DMS153 treated with DMSO at 0.1 percent for 48 hours (cell line): ENCODE results near the gene TUBB1.
A peak's percentile ranks its signal among the peaks of the same experiment; 100 is the strongest.
"Not testable (repeated sequence)": the region's sequence is repeated elsewhere in the genome, so short reads cannot be mapped to it uniquely, and the experiment has no call there.

Source experiments
- DNase-seq: peaks from one replicate; lab custom pipeline; 2025; ENCODE audit not compliant: unreplicated experiment; lab: John Stamatoyannopoulos, UW

The TUBB1 gene

DNA sequence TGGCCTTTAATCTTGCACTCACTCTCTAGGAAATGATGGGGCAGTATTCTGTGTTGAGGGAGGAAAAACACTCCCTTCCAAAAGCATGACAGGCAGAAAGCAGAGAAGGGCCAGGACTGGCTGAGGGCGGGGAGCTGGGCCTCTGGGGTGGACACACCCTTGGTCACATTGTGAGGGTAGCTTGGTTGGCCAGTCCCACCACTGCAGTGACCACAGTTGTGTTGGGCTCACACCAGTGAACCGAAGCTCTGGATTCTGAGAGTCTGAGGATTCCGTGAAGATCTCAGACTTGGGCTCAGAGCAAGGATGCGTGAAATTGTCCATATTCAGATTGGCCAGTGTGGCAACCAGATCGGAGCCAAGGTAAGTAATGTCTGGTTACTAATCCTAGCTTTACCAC lies at the start of gene TUBB1:
TUBB1 (plus strand) TSS at position 213 of the 400 bp plus-strand sequence; CDS start at position 307, 94 bp downstream.
- no peak for DNase-seq

DNA sequence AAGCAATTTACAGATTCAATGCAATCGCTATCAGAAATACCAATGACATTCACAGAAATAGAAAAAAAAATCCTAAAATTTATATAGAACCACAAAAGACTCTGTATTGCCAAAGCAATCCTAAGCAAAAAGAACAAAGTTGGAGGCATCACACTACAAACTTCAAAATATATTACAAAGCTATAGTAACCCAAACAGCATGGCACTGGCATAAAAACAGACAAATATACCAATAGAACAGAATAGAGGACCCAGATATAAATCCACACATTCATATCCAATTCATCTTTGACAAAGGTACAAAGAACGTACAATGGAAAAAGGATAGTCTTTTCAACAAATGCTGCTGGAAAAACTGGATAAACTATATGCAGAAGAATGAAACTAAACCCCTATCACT lies 49.8 kb upstream of the TUBB1 start:
- DNase-seq: no peak

DNA sequence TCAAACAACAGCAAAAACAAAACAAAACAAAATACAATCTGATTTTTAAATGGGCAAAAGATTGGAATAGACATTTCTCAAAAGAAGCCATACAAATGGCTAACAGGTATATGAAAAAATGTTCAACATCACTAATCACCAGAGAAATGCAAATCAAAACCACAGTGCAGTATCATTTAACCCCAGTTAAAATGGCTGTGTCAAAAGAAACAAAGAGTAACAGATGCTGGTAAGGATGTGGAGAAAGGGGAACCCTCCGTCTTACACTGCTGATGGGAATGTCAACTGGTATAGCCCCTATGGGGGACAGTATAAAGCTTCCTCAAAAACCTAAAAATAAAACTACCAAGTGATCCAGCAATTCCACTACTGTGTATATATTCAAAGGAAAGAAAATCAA lies 49.1 kb upstream of the TUBB1 start:
- no peak for DNase-seq

DNA sequence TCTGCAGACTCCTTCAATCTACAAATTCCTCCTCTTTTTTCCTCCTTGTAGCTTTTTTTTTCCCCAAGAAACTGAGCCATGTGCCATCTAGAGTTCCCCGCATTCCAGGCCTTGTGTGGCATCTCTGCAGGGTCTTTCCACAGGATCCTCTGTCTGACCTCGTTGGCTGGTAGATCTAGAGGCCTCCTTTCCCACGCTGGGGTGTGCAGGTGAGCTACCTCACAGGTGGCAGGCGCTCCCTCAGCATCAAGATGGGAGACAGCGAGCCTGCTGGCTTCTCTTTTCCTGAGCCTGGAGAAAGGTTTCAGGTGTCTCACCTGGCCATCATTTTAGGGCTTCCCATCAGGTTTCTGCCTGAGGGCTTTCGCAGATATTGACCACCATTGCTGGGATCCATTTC lies 47.8 kb upstream of the TUBB1 start:
- no peak for DNase-seq

DNA sequence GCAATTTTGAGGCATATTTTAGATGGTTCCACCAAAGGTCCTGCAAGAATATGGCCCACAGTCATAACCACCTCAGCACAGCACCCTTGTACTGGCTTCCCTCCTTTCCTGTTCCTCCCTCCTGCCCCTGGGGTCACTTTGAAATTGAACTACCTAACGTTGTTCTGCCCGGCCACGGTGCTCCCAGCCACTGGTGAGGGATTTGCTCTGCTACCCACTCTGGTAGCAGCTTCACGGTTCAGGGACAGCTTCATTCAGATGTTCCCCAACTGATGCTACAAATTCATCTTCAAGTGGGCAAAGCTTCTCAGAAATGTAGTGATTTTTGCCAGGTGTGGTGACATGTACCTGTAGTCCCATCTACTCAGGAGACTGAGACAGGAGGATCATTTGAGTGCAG lies 46.0 kb upstream of the TUBB1 start:
- no peak for DNase-seq

DNA sequence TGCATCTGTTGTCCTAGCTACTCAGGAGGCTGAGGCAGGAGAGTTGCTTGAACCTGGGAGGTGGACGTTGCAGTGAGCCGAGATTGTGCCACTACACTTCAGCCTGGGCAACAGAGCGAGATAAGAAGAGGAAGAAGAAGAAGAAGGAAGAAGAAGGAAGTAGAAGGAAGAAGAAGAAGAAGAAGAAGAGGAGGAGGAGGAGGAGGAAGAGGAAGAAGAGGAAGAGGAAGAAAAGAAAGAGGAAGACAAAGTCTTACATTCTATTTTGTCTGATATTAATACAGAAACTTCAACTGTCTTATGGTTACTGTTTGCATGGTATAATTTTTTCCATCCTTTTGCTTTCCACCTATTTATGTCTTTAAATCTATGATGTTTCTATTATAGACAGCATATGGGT lies 45.4 kb upstream of the TUBB1 start:
- DNase-seq: no peak

DNA sequence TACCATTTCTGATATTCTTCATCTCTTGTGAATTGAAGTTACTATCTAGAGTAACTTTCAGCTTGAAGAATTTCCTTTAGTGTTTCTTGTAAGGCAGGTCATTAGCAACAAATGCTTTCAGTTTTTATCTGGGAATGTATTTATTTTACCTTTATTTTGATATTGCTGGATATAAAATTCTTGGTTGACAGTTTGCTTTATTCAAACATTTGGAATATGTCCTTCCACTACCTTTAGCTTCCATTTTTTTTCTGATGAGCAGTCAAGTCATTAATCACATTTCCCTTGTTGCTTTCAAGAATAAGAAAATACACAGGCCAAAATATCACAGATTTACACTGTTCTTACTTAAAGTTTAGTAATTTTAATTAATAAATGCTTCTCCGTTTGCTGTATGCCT lies 43.9 kb upstream of the TUBB1 start:
- DNase-seq: no peak

DNA sequence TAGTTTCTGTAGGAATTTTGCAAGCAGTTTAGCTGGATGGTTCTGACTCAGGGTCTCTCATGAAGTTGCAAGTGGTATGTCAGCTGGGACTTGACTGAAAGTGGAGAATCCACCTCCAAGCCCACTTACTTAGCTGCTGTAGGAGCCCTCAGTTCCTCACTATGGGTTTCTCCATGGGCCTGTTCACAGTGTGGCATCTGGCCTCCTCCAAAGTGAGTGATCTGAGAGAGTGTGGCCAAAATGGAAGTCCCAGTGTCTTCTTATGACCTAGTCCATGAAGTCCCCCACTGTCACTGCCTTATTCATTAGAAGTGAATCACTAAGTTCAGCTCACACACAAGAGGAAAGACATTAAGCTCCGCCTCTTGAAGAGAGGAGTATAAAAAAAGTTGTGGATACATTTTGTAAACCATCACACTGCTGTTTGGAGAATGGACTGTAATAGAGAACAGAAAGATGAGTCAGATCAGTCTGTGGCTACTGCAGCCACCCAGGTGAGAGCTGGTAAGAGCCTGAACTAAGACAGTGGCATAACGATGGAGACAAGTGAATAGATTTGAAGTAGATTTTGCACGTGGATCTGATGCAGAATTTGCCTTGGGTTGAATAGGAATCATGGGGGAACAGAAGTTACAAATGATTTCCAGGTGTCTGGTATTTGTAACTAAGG lies 43.0 kb upstream of the TUBB1 start:
- DNase-seq: no peak

DNA sequence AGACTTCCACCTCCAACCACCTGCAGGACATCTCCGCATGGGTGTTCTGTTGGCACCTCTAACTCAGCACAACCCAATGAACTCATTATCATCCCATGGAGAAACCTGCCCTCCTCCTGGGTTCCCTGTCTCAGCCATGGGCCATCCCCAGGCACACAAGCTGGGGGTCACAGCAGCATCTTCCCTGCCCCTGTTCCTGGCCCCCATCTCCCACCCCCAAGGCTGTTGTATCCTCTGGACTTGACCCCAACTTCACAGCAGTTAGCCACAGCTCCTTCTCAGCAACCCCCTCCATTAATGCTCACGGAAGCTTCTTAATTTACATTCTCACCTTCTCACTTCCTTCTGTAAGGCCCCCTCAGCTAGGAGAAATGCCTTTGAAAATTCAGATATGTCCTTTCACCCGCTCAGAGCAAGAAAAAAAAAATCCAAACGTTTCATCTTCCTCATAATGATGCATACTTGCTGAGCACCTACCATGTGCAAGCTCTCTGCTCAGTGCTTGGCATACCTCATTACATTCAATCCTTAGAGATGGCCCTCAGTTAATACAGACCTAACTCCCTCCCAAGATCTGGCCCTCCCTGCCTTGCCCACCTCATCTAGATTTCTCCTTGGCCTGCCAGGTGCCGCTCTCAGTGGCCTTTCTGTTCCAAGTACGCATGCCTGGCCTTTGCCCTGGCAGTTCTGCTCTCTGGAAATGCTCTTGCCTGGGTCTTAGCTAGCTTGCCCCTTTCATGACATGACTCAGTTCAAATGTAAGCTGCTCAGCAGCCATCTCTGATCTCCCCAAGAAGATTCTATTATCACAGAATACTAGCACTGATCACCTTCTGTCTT lies 40.7 kb upstream of the TUBB1 start:
- DNase-seq: no peak

DNA sequence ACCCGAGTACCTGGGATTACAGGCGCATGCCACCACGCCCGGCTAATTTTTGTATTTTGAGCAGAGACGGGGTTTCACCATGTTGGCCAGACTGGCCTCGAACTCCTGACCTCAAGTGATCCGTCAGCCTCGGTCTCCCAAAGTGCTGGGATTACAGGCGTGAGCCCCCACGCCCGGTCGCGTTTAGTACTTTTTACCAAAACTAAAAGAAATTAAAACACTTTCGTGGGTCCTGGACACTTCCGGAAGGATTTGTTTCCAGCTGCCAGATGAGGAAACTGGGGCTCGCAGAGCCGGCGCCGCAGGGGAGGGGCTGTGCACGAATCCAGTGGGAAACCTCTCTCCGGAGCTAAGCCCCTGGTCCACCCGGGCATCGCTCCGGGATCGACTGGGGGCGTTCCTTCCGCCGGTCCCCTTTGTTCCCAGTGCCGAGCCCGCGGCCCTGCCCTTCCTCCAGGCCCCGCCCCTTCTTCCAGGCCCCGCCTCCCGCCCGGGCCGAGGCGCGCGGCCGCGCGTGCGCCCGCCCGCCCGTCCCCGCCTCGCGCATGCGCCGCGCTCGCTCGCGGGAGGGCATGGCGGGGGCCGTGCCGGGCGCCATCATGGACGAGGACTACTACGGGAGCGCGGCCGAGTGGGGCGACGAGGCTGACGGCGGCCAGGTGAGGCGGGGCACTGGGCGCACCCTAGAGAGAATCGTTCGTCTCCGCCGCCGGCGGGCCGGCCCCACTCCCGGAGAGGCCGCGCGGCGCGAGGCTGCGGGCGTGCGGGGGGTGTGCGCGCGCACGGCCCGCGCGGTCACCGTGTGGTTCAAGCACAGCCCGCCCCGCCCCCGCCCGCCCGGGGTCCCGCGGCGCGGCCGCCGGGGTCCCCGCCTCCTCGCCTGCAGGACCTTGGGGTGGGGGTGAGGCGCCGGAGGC lies 38.3 kb upstream of the TUBB1 start, which contains the start of gene NELFCD:
NELFCD (plus strand) TSS at position 546 of the 917 bp plus-strand sequence; CDS start at position 600, 54 bp downstream.
- DNase-seq: peak; percentile 63

DNA sequence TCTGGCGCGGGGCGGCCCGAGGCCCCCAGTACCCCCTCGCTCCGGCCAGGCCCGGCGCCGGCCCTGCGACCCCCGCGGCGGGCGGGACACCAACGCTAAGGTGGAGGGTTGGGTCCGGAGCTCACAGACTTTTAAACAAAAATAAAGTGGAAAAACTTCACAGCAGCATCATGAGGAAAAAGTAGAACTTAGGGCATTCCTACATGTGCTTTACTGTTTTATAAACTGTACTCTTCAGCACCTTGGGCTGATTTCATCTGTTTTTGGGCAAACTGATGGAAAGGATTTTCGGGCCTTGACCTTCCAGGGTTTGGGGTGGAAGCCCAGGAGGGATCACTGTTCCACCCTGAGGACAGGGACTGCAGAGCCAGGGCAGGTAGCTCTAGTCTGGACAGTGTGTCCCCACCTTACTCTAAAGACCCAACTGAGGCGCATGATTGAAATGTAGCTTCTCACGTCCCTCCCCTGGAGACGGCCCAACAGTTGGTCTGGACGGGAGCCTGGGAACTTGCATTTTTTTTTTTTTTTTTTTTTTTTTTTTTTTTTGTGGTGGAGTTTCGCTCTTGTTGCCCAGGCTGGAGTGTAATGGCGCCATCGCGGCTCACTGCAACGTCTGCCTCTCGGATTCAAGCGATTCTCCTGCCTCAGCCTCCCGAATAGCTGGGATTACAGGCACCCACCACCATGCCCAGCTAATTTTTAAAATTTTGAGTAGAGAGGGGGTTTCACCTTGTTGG lies 37.4 kb upstream of the TUBB1 start:
- DNase-seq: peak; percentile 7

DNA sequence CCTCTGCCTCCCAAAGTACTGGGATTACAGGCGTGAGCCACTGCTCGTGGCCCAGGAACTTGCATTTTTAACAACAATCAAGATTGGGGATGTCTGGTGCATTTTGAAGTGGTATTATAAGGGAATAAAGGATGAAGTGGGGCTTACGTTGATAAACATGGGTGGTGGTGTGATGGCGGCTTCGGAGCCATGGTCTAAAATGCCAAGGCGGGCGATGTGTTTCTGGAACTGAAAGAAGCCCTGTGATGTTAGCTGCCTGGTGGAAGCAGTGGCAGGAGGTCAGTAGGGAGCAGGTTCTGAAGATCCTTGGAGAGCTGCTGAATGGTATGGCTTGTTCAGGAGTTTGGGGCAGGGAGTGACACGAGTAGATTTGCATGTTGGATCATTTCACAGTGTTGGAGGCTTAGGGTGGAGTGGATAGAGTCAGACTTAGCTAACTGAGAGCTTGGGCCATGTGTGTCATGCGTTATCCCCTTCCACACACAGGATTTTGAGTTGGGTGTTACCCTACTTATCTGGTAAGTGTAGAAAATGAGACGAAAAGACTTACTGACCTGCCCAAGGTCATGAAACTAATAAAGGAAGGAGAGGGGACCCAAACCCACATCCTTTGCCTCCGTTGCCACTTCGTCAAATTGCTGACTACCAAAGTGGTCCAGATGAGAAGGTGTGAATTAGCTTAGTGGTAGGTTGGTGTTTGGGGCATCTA lies 36.7 kb upstream of the TUBB1 start:
- no peak for DNase-seq

DNA sequence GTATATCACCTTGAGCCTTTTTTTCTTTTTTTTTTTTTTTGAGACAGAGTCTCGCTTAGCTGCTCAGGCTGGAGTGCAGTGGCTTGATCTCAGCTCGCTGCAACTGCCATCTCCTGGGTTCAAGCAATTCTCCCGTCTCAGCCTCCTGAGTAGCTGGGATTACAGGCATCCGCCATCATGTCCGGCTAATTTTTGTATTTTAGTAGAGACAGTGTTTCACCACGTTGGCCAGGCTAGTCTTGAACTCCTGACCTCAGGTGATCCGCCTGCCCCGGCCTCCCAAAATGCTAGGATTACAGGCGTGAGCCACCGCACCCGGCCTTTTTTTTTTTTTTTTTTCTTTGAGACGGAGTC lies 36.1 kb upstream of the TUBB1 start:
- DNase-seq: not testable (repeated sequence)

DNA sequence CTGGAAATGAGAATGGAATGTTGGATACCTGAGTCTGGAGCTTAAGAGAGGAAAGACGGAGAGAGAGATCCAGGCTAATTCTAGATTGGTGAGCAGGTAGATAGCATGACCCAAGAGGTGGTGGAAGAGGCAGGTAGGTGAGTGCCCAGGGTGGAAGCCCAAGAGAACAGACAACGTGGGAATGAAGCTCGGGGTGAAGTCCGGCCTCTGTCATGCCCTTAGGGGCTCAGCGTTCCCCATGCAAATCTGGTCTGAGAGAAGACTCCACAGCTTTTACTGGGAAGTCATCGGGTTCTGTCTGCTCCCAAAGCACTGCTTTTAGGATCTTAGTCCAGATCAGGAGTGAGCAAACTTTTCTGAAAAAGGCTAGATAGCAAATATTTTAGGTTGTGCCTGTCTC lies 34.5 kb upstream of the TUBB1 start:
- no peak for DNase-seq

DNA sequence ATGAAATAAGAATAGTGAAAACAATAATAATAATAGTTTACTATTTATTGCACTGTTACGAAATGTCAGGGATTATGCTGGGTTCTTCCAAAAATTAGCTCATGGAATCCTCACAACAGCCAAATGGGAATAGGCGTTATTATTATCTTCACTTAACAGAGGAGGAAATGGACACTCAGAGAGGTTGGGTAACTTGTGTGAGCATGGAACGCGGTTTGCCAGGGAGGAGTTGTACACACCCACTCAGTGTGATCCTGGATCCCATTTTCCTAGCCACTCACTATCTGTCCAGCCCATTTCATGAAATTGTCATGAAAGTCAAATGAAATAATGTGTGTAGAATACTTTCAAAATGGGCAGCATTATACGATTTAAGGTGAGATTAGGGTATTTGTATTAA lies 33.6 kb upstream of the TUBB1 start:
- no peak for DNase-seq

DNA sequence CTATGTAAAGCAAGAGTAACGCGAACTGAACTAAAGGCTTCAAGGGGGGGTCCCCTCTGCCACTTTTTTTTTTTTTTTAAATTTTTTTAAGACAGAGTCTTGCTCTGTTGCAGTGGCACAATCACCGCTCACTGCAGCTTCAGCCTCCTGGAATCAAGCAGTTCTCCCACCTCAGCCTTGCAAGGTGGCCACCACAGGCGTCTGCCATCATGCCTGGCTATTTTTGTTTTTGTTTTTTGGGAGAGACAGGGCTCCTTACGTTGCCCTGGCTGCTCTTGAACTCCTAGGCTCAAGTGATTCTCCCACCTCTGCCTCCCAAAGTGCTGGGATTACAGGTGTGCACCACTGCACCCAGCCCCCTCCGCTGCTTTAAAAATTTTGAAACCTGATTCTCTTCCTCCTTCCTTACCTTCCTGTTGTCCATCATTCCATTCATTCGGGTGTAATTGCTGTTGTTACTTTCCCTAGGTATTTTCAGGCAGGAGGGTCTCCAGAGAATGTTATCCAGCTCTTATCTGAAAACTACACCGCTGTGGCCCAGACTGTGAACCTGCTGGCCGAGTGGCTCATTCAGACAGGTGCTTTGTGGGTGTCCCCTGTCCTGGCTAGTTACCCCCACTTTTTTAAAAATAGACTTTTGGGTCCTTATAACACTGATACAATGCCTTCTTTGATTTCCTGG lies 32.8 kb upstream of the TUBB1 start:
- no peak for DNase-seq

DNA sequence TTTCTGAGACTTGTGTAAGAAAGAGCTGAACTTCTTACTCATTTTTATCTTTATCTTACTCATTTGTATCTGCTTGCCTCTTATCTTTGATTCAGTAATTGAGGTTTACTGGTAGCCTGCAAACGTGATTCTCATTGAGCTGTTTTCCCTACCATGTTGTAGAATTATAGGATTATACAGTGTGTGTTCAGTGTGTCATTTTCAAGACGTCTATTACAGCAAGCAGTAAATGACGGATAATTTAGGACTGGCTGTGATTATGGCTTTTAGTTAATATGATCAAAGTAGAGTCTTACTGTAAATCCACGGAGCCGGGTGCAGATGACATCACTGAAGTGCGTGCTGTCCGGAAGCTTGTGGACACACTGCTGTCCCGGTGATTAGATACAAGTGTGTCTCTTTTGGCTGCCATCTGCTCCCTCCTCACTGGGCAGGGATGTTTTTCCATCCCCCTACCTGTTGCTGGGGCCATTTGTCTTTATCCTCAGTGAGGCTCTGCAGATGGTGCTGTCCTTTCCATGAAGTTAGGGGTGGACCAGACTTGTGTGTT lies 32.2 kb upstream of the TUBB1 start:
- DNase-seq: no peak

DNA sequence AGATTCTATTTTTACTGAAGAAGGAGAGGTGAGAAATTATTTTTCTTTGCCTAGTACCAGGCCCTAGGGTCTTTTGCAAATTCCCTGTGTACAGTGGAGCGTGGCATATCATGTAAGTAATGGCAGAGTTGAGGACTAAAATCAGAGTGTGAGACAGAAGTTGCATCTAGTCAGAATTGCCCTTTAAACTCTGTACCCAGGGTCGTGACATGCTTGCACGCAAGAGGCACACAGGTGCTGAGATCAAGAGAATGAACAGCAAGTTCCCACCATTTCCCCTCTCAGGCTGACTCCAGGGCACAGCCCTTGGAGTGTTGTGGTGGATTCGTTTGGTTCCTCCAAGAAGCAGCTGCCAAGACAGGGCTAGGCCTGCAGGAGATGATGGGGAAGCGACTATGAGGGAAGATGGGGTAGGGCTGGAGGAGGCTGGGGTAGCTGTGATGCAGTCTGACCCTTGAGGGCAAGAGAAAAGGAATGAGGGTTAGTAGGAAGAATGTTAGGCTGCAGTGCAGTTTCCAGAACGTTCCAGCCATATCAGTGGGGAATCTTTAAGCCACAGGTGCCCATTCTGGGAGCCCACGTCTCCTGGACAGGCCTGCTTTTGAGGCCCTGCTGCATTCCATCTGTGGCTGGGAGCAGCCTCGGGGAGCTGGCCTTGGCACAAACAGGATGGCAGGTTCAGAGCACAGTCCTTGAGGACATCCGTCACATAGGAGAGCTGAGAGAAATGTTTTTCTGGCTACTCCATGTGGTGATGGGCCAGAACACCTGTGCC lies 31.3 kb upstream of the TUBB1 start:
- DNase-seq: no peak

DNA sequence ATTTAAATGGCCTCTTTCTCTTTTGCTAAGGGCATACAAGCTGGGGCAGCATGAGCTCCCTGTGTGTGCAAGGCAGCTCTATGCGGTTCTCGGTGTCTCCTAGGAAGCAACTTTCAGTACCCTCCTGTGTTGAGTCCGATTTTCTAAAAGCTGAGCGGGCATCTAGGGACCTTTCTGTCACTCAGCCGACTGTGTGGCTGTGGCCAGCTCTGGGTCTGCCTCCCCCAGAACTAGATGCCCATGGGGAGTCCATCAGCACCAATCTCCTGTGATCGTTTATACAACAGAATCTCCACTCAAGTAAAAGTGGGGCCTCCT lies 30.7 kb upstream of the TUBB1 start:
- no peak for DNase-seq
